22Rv1 (cell line): ENCODE results near the gene COPB1.

Source experiments
- ZFX ChIP-seq: fragments of 450-650 bp; IDR thresholded peaks from 2 replicates; pipeline ENCODE4 v1.6.1; 2017; ENCODE audit warnings: antibody characterized with exemption, borderline replicate concordance
- TF ChIP-seq, protein P1 (sequence below): fragments of 450-650 bp; IDR thresholded peaks from 2 replicates; pipeline ENCODE4 v1.5.1; 2017; ENCODE audit warnings: mild to moderate bottlenecking

DNA sequence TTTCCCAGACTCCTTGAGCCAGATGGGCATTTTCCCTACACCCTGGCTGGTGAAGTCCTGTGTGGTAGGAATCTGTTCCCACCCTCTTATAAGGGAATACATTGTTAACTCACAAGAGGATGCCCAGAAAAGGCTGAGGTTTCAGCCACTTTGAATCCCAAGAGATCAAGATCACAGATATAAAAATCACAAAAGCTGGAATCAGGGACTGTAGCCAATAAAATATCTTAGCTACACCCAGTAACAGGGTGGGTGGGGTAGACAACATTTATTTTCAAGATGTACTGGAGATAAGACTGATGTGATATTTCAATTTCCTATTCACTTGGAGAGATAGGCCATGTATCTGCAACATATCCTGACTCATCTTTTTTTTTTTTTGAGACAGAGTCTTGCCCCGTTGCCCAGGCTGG is 50.3 kb downstream of the COPB1 start:
- TF ChIP-seq, protein P1, sequence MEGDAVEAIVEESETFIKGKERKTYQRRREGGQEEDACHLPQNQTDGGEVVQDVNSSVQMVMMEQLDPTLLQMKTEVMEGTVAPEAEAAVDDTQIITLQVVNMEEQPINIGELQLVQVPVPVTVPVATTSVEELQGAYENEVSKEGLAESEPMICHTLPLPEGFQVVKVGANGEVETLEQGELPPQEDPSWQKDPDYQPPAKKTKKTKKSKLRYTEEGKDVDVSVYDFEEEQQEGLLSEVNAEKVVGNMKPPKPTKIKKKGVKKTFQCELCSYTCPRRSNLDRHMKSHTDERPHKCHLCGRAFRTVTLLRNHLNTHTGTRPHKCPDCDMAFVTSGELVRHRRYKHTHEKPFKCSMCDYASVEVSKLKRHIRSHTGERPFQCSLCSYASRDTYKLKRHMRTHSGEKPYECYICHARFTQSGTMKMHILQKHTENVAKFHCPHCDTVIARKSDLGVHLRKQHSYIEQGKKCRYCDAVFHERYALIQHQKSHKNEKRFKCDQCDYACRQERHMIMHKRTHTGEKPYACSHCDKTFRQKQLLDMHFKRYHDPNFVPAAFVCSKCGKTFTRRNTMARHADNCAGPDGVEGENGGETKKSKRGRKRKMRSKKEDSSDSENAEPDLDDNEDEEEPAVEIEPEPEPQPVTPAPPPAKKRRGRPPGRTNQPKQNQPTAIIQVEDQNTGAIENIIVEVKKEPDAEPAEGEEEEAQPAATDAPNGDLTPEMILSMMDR = no peak
- no peak for TF ChIP-seq ZFX
